ENCODE results near the gene MSRB1. TPM values are rescaled to one million over a fixed set of nuclear protein-coding genes. Genes with fewer than 3 reads are reported as not detected.

The MSRB1 gene
- total and polyA plus RNA-seq, 9 of the 15 experiments (the other 6 are each of a cell fraction or from before 2014, with no cell fraction given) = 5.4 to 33.7 (median 25.7) TPM

- Histone ChIP-seq H3K4me2 (ENCODE audit: insufficient read depth, low read length) (peak overlapping the region; percentile 87), H3K79me2 (ENCODE audit: control insufficient read depth, insufficient read depth, low read length) (peaks cover 31% of the 10 kb centered on the region), H3K9me1 (ENCODE audit: control insufficient read depth, insufficient read depth, low read length) (no peaks in the 10 kb centered on the region), H3K9me3 (replicated peaks; ENCODE audit: control insufficient read depth, insufficient read depth, low read depth, low read length) (no peaks in the 10 kb centered on the region), H3K4me3 (peak overlapping the region; percentile 64), H3K4me1 (replicated peaks in 1 of 2; ENCODE audit: control insufficient read depth in 2 of 2, insufficient read depth in 2 of 2, low read length in 2 of 2) (peaks cover 29 to 56% of the 10 kb centered on the region in 2 experiments), H4K20me1 (replicated peaks; ENCODE audit: control insufficient read depth, insufficient read depth, low read length) (no peaks in the 10 kb centered on the region; the same call in 1 of the 2 replicates), H3K27me3 (ENCODE audit: control insufficient read depth in 2 of 2, insufficient read depth in 2 of 2, low read length in 2 of 2) (no peaks in the 10 kb centered on the region), H3K27ac (ENCODE audit: extremely low read depth, low read depth, low read length) (peak overlapping the region; percentile 94), H3K9ac (ENCODE audit: insufficient read depth in 1 of 2, low read depth in 2 of 2, low read length in 2 of 2) (peak overlapping the region; percentile 80 to 96), H2AFZ (ENCODE audit: low read depth, low read length) (peak overlapping the region; percentile 95), H3K36me3 (ENCODE audit: control insufficient read depth, insufficient read depth, low read length) (peaks cover 22% of the 10 kb centered on the region; the same call in 2 of the 3 replicates)
- intact Hi-C loops (cut with micrococcal nuclease) (loop anchor here (2.0 kb wide), 1 partner anchor 17 kb away; the partner anchor contains the start of gene ZNF598), in situ Hi-C loops (cut with MboI) (no loop called here)
- DNase-seq (ENCODE audit: extremely low read depth in 1 of 4, low spot score in 3 of 4) (peak; percentile 97 to 99 (median 97)), ATAC-seq (peak; percentile 82), FAIRE-seq (peak; percentile 86)
- ChIA-PET POLR2A (interaction anchor here (0.5 to 5.5 kb wide), 7 partner anchors 12 to 436 kb away, joined by 3 to 50 read pairs (median 3); partner anchors contain the start of genes RNF151 and RPS2), CTCF (ENCODE audit: low intra/inter-chr PET ratio) (no interaction called here)
- 2% methylated on average over 33 of the region's 96 CpGs for WGBS (ENCODE audit: insufficient coverage, low coverage, missing lambda C conversion rate)
- BruUV-seq (replicated peaks) = no TSS peak
- TF ChIP-seq CEBPZ (IDR thresholded peaks at IDR 0.05; ENCODE audit: borderline replicate concordance, low read depth, low read length) (no peak), SETDB1 (IDR thresholded peaks at IDR 0.05; ENCODE audit: low read length) (no peak), DEAF1 (CRISPR knock-in tag; IDR thresholded peaks at IDR 0.05) (no peak), MAZ (CRISPR knock-in tag; conservative IDR thresholded peaks at IDR 0.05 in 1 of 2, IDR thresholded peaks at IDR 0.05 in 1 of 2) (peak; percentile 57 to 77), FOXA3 (CRISPR knock-in tag; conservative IDR thresholded peaks at IDR 0.05 in 1 of 2, IDR thresholded peaks at IDR 0.05 in 1 of 2) (0 out of 4 replicates have a peak, but pooled peaks of 1 of the 2 experiments have one; percentile 32), BCLAF1 (IDR thresholded peaks at IDR 0.05; ENCODE audit: borderline replicate concordance in 1 of 2, control insufficient read depth in 1 of 2, low read depth in 2 of 2, low read length in 1 of 2) (no peak), CBX2 (IDR thresholded peaks at IDR 0.05; ENCODE audit: insufficient read depth, low read length, poor library complexity, severe bottlenecking) (no peak), GATAD2B (IDR thresholded peaks at IDR 0.05; ENCODE audit: borderline replicate concordance) (no peak), ZNF778 (CRISPR knock-in tag; IDR thresholded peaks at IDR 0.05) (no peak)
These were observed 49.1 kb upstream of the MSRB1 start for GRCh38 chr16:1991948-1992703.
